ENCODE measurements around the gene PCNX2.

DNA sequence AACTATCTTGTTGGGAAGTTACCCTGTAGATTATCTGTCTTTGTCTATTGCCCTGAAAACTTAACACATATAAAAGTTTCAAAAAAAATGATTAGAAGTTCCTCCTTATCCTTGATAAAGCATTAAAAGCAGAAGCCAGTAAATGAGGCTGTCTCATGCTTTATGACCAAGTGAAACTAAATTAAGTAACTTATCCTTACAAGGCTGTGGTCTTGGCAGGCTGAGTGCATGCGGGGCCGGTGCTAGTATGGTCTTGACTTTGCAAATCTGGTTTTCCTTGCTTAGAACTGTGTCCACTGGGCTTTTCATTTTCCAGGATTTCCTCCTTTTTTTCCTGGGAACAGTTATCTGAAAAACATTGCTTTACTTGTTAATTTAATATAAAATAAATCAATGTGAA is 43.1 kb downstream of the PCNX2 start:
- TF ChIP-seq, protein P1, sequence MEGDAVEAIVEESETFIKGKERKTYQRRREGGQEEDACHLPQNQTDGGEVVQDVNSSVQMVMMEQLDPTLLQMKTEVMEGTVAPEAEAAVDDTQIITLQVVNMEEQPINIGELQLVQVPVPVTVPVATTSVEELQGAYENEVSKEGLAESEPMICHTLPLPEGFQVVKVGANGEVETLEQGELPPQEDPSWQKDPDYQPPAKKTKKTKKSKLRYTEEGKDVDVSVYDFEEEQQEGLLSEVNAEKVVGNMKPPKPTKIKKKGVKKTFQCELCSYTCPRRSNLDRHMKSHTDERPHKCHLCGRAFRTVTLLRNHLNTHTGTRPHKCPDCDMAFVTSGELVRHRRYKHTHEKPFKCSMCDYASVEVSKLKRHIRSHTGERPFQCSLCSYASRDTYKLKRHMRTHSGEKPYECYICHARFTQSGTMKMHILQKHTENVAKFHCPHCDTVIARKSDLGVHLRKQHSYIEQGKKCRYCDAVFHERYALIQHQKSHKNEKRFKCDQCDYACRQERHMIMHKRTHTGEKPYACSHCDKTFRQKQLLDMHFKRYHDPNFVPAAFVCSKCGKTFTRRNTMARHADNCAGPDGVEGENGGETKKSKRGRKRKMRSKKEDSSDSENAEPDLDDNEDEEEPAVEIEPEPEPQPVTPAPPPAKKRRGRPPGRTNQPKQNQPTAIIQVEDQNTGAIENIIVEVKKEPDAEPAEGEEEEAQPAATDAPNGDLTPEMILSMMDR (IDR thresholded peaks at IDR 0.05) = no peak
- no peak for TF ChIP-seq POLR2A (IDR thresholded peaks at IDR 0.05)

Measured in testis (tissue), 2 donors.